Thyroid gland (tissue), 4 donors: Measurements from ENCODE around the gene PLEKHM3.

Experiments used
- POLR2A ChIP-seq, 2 donors: fragments of 450-650 bp; IDR thresholded peaks; one replicate each; pipeline ENCODE4 v1.6.1; 2017; ENCODE audit warnings: antibody characterized with exemption in 2 of 2, mild to moderate bottlenecking in 2 of 2, moderate library complexity in 1 of 2
- TF ChIP-seq, protein P1 (sequence below), 6 experiments: fragments of 200-600 bp in 3 of 6; fragments of 450-650 bp in 3 of 6; sonication (generic) in 3 of 6; IDR thresholded peaks; one replicate each; pipeline ENCODE4 v1.5.1; 2016 to 2019; ENCODE audit warnings: antibody characterized with exemption in 6 of 6, mild to moderate bottlenecking in 2 of 6, inconsistent platforms in 1 of 6, moderate library complexity in 1 of 6

DNA sequence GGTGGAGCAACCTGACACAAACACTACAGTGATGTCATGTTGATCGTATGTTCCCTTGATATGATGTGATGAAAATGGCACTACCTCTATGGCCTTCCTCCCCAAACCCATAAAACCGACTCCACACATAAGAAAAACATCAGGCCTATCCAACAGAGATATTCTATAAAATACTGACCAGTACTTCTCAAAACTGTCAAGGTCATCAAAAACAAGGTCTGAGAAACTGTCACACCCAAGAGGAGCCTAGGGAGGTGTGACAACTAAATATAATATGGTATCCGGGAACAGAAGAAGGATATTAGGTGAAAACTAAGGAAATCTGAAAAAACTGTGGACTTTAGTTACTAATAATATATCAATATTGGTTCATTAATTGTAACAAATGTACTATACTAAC, 169.7 kb downstream of the PLEKHM3 start:
- TF ChIP-seq, protein P1, sequence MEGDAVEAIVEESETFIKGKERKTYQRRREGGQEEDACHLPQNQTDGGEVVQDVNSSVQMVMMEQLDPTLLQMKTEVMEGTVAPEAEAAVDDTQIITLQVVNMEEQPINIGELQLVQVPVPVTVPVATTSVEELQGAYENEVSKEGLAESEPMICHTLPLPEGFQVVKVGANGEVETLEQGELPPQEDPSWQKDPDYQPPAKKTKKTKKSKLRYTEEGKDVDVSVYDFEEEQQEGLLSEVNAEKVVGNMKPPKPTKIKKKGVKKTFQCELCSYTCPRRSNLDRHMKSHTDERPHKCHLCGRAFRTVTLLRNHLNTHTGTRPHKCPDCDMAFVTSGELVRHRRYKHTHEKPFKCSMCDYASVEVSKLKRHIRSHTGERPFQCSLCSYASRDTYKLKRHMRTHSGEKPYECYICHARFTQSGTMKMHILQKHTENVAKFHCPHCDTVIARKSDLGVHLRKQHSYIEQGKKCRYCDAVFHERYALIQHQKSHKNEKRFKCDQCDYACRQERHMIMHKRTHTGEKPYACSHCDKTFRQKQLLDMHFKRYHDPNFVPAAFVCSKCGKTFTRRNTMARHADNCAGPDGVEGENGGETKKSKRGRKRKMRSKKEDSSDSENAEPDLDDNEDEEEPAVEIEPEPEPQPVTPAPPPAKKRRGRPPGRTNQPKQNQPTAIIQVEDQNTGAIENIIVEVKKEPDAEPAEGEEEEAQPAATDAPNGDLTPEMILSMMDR (IDR thresholded peaks at IDR 0.05) = no peak
- no peak for TF ChIP-seq POLR2A (IDR thresholded peaks at IDR 0.05)
